ENCODE measurements around the gene HOXC12.

Gene HOXC12

GRCh38 chr12:53950437-53950773 lies 4.3 kb upstream of the HOXC12 start:
- no peak for TF ChIP-seq CTCF (IDR thresholded peaks at IDR 0.05; ENCODE audit: insufficient read depth, low read depth, low read length, missing control alignments)
- DNase-seq (ENCODE audit: low read depth), result no peak
- H3K4me3 ChIP-seq (ENCODE audit: low read depth, low read length), result no peak overlapping the region

GRCh38 chr12:53950789-53951576 lies 3.7 kb upstream of the HOXC12 start:
- H3K4me3 ChIP-seq (ENCODE audit: low read depth, low read length), result no peak overlapping the region
- no peak for DNase-seq (ENCODE audit: low read depth)
- no peak for TF ChIP-seq CTCF (IDR thresholded peaks at IDR 0.05; ENCODE audit: insufficient read depth, low read depth, low read length, missing control alignments)

- DNase-seq (ENCODE audit: low read depth), result no peak
- no peak overlapping the region for H3K4me3 ChIP-seq (ENCODE audit: low read depth, low read length)
- TF ChIP-seq CTCF (IDR thresholded peaks at IDR 0.05; ENCODE audit: insufficient read depth, low read depth, low read length, missing control alignments), result no peak
These were observed 2.9 kb upstream of the HOXC12 start for GRCh38 chr12:53951577-53952334.

GRCh38 chr12:53952335-53952694 lies 2.4 kb upstream of the HOXC12 start:
- DNase-seq (ENCODE audit: low read depth), result no peak
- TF ChIP-seq CTCF (IDR thresholded peaks at IDR 0.05; ENCODE audit: insufficient read depth, low read depth, low read length, missing control alignments), result no peak
- no peak overlapping the region for H3K4me3 ChIP-seq (ENCODE audit: low read depth, low read length)

- no peak overlapping the region for H3K4me3 ChIP-seq (ENCODE audit: low read depth, low read length)
- DNase-seq (ENCODE audit: low read depth), result no peak
- TF ChIP-seq CTCF (IDR thresholded peaks at IDR 0.05; ENCODE audit: insufficient read depth, low read depth, low read length, missing control alignments), result no peak
These were observed 1.6 kb upstream of the HOXC12 start for GRCh38 chr12:53952871-53953734.

- DNase-seq (ENCODE audit: low read depth), result no peak
- no peak overlapping the region for H3K4me3 ChIP-seq (ENCODE audit: low read depth, low read length)
- TF ChIP-seq CTCF (IDR thresholded peaks at IDR 0.05; ENCODE audit: insufficient read depth, low read depth, low read length, missing control alignments), result no peak
These were observed 641 bp upstream of the HOXC12 start for GRCh38 chr12:53953831-53954693.

All from GM12865 (cell line).